Measurements from ENCODE around the gene PTPRA. TPM values are rescaled to one million over a fixed set of nuclear protein-coding genes. Genes with fewer than 3 reads are reported as not detected.

PTPRA gene
- total RNA-seq, 1 experiment from 2014 or later, result 47.2 TPM

DNA sequence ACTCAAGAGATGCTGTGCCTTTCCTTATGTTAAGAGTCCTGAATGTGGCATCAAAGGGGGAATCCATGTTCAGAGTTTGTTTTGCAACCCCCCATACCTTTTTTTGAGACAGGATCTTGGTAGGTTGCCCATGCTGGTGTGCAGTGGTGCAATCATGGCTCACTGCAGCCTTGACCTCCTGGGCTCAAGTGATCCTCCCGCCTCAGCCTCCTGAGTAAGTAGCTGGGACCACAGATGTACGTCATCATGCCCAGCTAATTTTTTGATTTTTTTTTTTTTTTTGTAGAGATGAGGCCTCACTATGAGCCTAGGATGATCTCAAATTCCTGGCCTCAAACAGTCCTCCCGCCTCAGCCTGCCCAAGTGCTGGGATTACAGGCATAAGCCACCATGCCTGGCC, 16.5 kb downstream of the PTPRA start:
- H3K27ac Mint-ChIP-seq, result no peak overlapping the region
- 0 out of 2 replicates have a peak, but pooled peaks cover 5% of the 10 kb centered on the region for H3K4me1 Mint-ChIP-seq
- DNase-seq (ENCODE audit: low spot score) (no peak), ATAC-seq (no peak)
- POLR2A ChIA-PET, result no interaction called here
- H3K27me3 Mint-ChIP-seq (ENCODE audit: low read depth), result no peaks in the 10 kb centered on the region
- peaks cover 4% of the 10 kb centered on the region for H3K9me3 Mint-ChIP-seq
- peaks cover 4% of the 10 kb centered on the region for H3K36me3 Mint-ChIP-seq
- H3K4me3 Mint-ChIP-seq, result no peak overlapping the region
- CTCF ChIA-PET, result interaction anchor here (0.8 kb wide), 1 partner anchor 38 kb away, joined by 4 read pairs; no protein-coding TSS in a partner anchor
- TF ChIP-seq JAZF1 (CRISPR knock-in tag; IDR thresholded peaks at IDR 0.05) (no peak), ZNF317 (CRISPR knock-in tag; IDR thresholded peaks at IDR 0.05; ENCODE audit: borderline replicate concordance, low read depth) (no peak), NFE2L1 (CRISPR knock-in tag; IDR thresholded peaks at IDR 0.05) (no peak), CREB1 (CRISPR knock-in tag; IDR thresholded peaks at IDR 0.05) (no peak), EMX1 (CRISPR knock-in tag; IDR thresholded peaks at IDR 0.05) (no peak), ZNF263 (CRISPR knock-in tag; IDR thresholded peaks at IDR 0.05; ENCODE audit: low read depth) (no peak), ATF1 (CRISPR knock-in tag; IDR thresholded peaks at IDR 0.05) (no peak)
- TF ChIP-seq, protein P1, sequence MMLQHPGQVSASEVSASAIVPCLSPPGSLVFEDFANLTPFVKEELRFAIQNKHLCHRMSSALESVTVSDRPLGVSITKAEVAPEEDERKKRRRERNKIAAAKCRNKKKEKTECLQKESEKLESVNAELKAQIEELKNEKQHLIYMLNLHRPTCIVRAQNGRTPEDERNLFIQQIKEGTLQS (CRISPR knock-in tag; conservative IDR thresholded peaks at IDR 0.05), result no peak
- TF ChIP-seq, protein P2, sequence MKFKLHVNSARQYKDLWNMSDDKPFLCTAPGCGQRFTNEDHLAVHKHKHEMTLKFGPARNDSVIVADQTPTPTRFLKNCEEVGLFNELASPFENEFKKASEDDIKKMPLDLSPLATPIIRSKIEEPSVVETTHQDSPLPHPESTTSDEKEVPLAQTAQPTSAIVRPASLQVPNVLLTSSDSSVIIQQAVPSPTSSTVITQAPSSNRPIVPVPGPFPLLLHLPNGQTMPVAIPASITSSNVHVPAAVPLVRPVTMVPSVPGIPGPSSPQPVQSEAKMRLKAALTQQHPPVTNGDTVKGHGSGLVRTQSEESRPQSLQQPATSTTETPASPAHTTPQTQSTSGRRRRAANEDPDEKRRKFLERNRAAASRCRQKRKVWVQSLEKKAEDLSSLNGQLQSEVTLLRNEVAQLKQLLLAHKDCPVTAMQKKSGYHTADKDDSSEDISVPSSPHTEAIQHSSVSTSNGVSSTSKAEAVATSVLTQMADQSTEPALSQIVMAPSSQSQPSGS (CRISPR knock-in tag; IDR thresholded peaks at IDR 0.05; ENCODE audit: borderline replicate concordance, low read depth), result no peak
- TF ChIP-seq, protein P3, sequence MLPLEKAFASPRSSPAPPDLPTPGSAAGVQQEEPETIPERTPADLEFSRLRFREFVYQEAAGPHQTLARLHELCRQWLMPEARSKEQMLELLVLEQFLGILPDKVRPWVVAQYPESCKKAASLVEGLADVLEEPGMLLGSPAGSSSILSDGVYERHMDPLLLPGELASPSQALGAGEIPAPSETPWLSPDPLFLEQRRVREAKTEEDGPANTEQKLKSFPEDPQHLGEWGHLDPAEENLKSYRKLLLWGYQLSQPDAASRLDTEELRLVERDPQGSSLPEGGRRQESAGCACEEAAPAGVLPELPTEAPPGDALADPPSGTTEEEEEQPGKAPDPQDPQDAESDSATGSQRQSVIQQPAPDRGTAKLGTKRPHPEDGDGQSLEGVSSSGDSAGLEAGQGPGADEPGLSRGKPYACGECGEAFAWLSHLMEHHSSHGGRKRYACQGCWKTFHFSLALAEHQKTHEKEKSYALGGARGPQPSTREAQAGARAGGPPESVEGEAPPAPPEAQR (CRISPR knock-in tag; IDR thresholded peaks at IDR 0.05), result no peak

DNA sequence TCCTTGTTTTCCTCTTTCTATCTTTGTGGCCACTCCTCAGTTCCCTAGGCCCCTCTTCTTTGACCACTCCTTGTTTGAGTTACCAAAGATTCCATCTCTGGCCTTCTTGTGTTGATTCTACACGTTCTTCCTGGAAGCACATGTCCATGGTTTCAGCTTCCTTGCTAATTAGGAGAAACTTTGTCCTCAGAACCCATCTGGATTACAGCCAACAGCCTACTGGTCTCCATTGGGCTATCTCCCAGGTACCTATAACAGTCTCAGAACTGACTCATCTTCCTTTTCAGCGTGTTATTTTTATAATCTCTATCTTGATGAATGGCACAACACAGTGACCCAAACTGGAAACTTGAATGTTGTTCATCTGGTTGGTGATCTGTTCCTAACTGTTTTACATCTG, 17.5 kb downstream of the PTPRA start:
- ATAC-seq, result no peak
- Mint-ChIP-seq H3K4me1 (0 out of 2 replicates have a peak, but pooled peaks cover 3% of the 10 kb centered on the region), H3K27me3 (ENCODE audit: low read depth) (no peaks in the 10 kb centered on the region), H3K4me3 (no peak overlapping the region), H3K27ac (0 out of 2 replicates have a peak overlapping the region, but pooled peaks have one; percentile 18), H3K9me3 (peaks cover 4% of the 10 kb centered on the region), H3K36me3 (peaks cover 6% of the 10 kb centered on the region)
- TF ChIP-seq MYBL2 (CRISPR knock-in tag; IDR thresholded peaks at IDR 0.05), result no peak
- TF ChIP-seq, protein P4, sequence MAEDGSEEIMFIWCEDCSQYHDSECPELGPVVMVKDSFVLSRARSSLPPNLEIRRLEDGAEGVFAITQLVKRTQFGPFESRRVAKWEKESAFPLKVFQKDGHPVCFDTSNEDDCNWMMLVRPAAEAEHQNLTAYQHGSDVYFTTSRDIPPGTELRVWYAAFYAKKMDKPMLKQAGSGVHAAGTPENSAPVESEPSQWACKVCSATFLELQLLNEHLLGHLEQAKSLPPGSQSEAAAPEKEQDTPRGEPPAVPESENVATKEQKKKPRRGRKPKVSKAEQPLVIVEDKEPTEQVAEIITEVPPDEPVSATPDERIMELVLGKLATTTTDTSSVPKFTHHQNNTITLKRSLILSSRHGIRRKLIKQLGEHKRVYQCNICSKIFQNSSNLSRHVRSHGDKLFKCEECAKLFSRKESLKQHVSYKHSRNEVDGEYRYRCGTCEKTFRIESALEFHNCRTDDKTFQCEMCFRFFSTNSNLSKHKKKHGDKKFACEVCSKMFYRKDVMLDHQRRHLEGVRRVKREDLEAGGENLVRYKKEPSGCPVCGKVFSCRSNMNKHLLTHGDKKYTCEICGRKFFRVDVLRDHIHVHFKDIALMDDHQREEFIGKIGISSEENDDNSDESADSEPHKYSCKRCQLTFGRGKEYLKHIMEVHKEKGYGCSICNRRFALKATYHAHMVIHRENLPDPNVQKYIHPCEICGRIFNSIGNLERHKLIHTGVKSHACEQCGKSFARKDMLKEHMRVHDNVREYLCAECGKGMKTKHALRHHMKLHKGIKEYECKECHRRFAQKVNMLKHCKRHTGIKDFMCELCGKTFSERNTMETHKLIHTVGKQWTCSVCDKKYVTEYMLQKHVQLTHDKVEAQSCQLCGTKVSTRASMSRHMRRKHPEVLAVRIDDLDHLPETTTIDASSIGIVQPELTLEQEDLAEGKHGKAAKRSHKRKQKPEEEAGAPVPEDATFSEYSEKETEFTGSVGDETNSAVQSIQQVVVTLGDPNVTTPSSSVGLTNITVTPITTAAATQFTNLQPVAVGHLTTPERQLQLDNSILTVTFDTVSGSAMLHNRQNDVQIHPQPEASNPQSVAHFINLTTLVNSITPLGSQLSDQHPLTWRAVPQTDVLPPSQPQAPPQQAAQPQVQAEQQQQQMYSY (CRISPR knock-in tag; IDR thresholded peaks at IDR 0.05), result no peak
- TF ChIP-seq, protein P5, sequence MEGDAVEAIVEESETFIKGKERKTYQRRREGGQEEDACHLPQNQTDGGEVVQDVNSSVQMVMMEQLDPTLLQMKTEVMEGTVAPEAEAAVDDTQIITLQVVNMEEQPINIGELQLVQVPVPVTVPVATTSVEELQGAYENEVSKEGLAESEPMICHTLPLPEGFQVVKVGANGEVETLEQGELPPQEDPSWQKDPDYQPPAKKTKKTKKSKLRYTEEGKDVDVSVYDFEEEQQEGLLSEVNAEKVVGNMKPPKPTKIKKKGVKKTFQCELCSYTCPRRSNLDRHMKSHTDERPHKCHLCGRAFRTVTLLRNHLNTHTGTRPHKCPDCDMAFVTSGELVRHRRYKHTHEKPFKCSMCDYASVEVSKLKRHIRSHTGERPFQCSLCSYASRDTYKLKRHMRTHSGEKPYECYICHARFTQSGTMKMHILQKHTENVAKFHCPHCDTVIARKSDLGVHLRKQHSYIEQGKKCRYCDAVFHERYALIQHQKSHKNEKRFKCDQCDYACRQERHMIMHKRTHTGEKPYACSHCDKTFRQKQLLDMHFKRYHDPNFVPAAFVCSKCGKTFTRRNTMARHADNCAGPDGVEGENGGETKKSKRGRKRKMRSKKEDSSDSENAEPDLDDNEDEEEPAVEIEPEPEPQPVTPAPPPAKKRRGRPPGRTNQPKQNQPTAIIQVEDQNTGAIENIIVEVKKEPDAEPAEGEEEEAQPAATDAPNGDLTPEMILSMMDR (IDR thresholded peaks at IDR 0.05), result no peak
- TF ChIP-seq IRF2 (CRISPR knock-in tag; IDR thresholded peaks at IDR 0.05; ENCODE audit: borderline replicate concordance, low read depth), result no peak
- TF ChIP-seq RORB (CRISPR knock-in tag; IDR thresholded peaks at IDR 0.05), result no peak
- TF ChIP-seq, protein P6, sequence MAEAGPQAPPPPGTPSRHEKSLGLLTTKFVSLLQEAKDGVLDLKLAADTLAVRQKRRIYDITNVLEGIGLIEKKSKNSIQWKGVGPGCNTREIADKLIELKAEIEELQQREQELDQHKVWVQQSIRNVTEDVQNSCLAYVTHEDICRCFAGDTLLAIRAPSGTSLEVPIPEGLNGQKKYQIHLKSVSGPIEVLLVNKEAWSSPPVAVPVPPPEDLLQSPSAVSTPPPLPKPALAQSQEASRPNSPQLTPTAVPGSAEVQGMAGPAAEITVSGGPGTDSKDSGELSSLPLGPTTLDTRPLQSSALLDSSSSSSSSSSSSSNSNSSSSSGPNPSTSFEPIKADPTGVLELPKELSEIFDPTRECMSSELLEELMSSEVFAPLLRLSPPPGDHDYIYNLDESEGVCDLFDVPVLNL (CRISPR knock-in tag; IDR thresholded peaks at IDR 0.05; ENCODE audit: borderline replicate concordance, low read depth), result no peak
- TF ChIP-seq, protein P7, sequence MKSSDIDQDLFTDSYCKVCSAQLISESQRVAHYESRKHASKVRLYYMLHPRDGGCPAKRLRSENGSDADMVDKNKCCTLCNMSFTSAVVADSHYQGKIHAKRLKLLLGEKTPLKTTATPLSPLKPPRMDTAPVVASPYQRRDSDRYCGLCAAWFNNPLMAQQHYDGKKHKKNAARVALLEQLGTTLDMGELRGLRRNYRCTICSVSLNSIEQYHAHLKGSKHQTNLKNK (CRISPR knock-in tag; IDR thresholded peaks at IDR 0.05), result no peak
- no peak for TF ChIP-seq OVOL2 (CRISPR knock-in tag; IDR thresholded peaks at IDR 0.05; ENCODE audit: borderline replicate concordance)
- TF ChIP-seq ZNF138 (CRISPR knock-in tag; conservative IDR thresholded peaks at IDR 0.05), result no peak
- TF ChIP-seq JAZF1 (CRISPR knock-in tag; IDR thresholded peaks at IDR 0.05), result no peak
- no peak for TF ChIP-seq CREM (CRISPR knock-in tag; IDR thresholded peaks at IDR 0.05)
- no peak for TF ChIP-seq ZNF416 (CRISPR knock-in tag; IDR thresholded peaks at IDR 0.05)
- no peak for TF ChIP-seq SP1 (CRISPR knock-in tag; conservative IDR thresholded peaks at IDR 0.05)
- no peak for TF ChIP-seq ZBTB21 (CRISPR knock-in tag; IDR thresholded peaks at IDR 0.05; ENCODE audit: borderline replicate concordance)
- TF ChIP-seq NR2C2 (CRISPR knock-in tag; IDR thresholded peaks at IDR 0.05), result no peak
- TF ChIP-seq HMGA2 (CRISPR knock-in tag; IDR thresholded peaks at IDR 0.05), result no peak
- no peak for TF ChIP-seq CBFB (CRISPR knock-in tag; IDR thresholded peaks at IDR 0.05; ENCODE audit: low read depth)
- ChIA-PET CTCF (no interaction called here), POLR2A (no interaction called here)
- no peak for DNase-seq (ENCODE audit: low spot score)

Data from WTC11 (cell line).